H9 (cell line): Measurements from ENCODE around the gene DERA. TPM values are rescaled to one million over a fixed set of nuclear protein-coding genes. Genes with fewer than 3 reads are reported as not detected.

Experiments
- DNase-seq: peaks from one replicate; pipeline ENCODE4 v3.0.0-alpha.2; 2017
- H2AFZ ChIP-seq: one replicate; pipeline ENCODE4 v1.6.1; 2013; ENCODE audit warnings: mild to moderate bottlenecking, low read length, control low read depth, moderate library complexity
- H2AK5ac ChIP-seq: 2 replicates; pipeline ENCODE4 v1.6.1; 2013; ENCODE audit warnings: low read length, control low read depth, mixed read lengths; ENCODE audit not compliant: insufficient read length
- H2BK120ac ChIP-seq: one replicate; pipeline ENCODE4 v1.6.1; 2013; ENCODE audit warnings: low read depth, mild to moderate bottlenecking, low read length, control low read depth, inconsistent platforms; ENCODE audit not compliant: poor library complexity, severe bottlenecking
- H2BK12ac ChIP-seq: 2 replicates; pipeline ENCODE4 v1.6.1; 2013; ENCODE audit warnings: low read length, control low read depth, mixed read lengths, low read depth; ENCODE audit not compliant: insufficient read length
- H2BK15ac ChIP-seq: 2 replicates; pipeline ENCODE4 v1.6.1; 2013; ENCODE audit warnings: low read depth, low read length, control low read depth
- H2BK20ac ChIP-seq: one replicate; pipeline ENCODE4 v1.6.1; 2013; ENCODE audit warnings: low read depth, mild to moderate bottlenecking, low read length, control low read depth, inconsistent platforms; ENCODE audit not compliant: poor library complexity, severe bottlenecking
- H2BK5ac ChIP-seq: 2 replicates; pipeline ENCODE4 v1.6.1; 2013; ENCODE audit warnings: low read length, control low read depth, mixed read lengths; ENCODE audit not compliant: insufficient read length
- H3K14ac ChIP-seq: 2 replicates; pipeline ENCODE4 v1.6.1; 2013; ENCODE audit warnings: low read length, control low read depth; ENCODE audit not compliant: insufficient read depth
- H3K18ac ChIP-seq: 2 replicates; pipeline ENCODE4 v1.6.1; 2013; ENCODE audit warnings: low read depth, mild to moderate bottlenecking, mixed read lengths, low read length, control low read depth; ENCODE audit not compliant: insufficient read length
- H3K23ac ChIP-seq: 2 replicates; pipeline ENCODE4 v1.6.1; 2013; ENCODE audit warnings: low read length, control low read depth, mixed read lengths, low read depth; ENCODE audit not compliant: insufficient read length
- H3K23me2 ChIP-seq: 2 replicates; pipeline ENCODE4 v1.6.1; 2013; ENCODE audit warnings: low read depth, mild to moderate bottlenecking, mixed read lengths, low read length, control low read depth; ENCODE audit not compliant: insufficient read length, poor library complexity, severe bottlenecking
- H3K27ac ChIP-seq: 2 replicates; pipeline ENCODE4 v1.5.1; 2013; ENCODE audit warnings: low read length, control low read depth, mixed read lengths, low read depth; ENCODE audit not compliant: insufficient read length
- H3K27me3 ChIP-seq: 2 replicates; pipeline ENCODE4 v1.6.1; 2013; ENCODE audit warnings: low read length, control low read depth, inconsistent platforms; ENCODE audit not compliant: insufficient read depth
- H3K4ac ChIP-seq: 2 replicates; pipeline ENCODE4 v1.6.1; 2013; ENCODE audit warnings: low read depth, mild to moderate bottlenecking, control low read depth, inconsistent platforms, low read length, moderate library complexity
- H3K4me1 ChIP-seq: 2 replicates; pipeline ENCODE4 v1.6.1; 2013; ENCODE audit warnings: low read length, control low read depth, inconsistent platforms; ENCODE audit not compliant: insufficient read depth
- H3K4me2 ChIP-seq: 2 replicates; pipeline ENCODE4 v1.6.1; 2013; ENCODE audit warnings: low read length, control low read depth, mixed read lengths; ENCODE audit not compliant: insufficient read length, insufficient read depth
- H3K56ac ChIP-seq: 2 replicates; pipeline ENCODE4 v1.6.1; 2013; ENCODE audit warnings: low read depth, mild to moderate bottlenecking, mixed read lengths, low read length, control low read depth; ENCODE audit not compliant: insufficient read length
- H3K79me1 ChIP-seq: 2 replicates; pipeline ENCODE4 v1.6.1; 2013; ENCODE audit warnings: low read depth, mild to moderate bottlenecking, moderate library complexity, low read length, control low read depth, inconsistent platforms; ENCODE audit not compliant: insufficient read depth, poor library complexity, severe bottlenecking
- H3K79me2 ChIP-seq: 2 replicates; pipeline ENCODE4 v1.6.1; 2013; ENCODE audit warnings: low read length, control low read depth, inconsistent platforms; ENCODE audit not compliant: insufficient read depth
- H3K9ac ChIP-seq: 2 replicates; pipeline ENCODE4 v1.6.1; 2013; ENCODE audit warnings: low read length, control low read depth, mixed read lengths; ENCODE audit not compliant: insufficient read length; ENCODE audit errors: extremely low read depth
- H3K9me3 ChIP-seq: one replicate; pipeline ENCODE4 v1.6.1; 2013; ENCODE audit warnings: low read depth, low read length, inconsistent platforms; ENCODE audit not compliant: control insufficient read depth
- H3T11ph ChIP-seq: one replicate; pipeline ENCODE4 v1.6.1; 2013; ENCODE audit warnings: mild to moderate bottlenecking, low read length, control low read depth, inconsistent platforms
- H4K20me1 ChIP-seq: one replicate; pipeline ENCODE4 v1.6.1; 2013; ENCODE audit not compliant: control insufficient read depth, insufficient read length, insufficient read depth
- H4K5ac ChIP-seq: 2 replicates; pipeline ENCODE4 v1.6.1; 2013; ENCODE audit warnings: low read depth, mild to moderate bottlenecking, mixed read lengths, low read length, control low read depth; ENCODE audit not compliant: insufficient read length
- H4K8ac ChIP-seq: replicated peaks from 2 replicates; pipeline ENCODE4 v1.6.1; 2013; ENCODE audit warnings: low read length, control low read depth, mixed read lengths, low read depth; ENCODE audit not compliant: insufficient read length
- H4K91ac ChIP-seq: 2 replicates; pipeline ENCODE4 v1.6.1; 2013; ENCODE audit warnings: low read depth, mild to moderate bottlenecking, moderate library complexity, mixed read lengths, low read length, control low read depth; ENCODE audit not compliant: insufficient read length
- H3K27ac Mint-ChIP-seq, 3 experiments: 2 replicates in 2 of 3; 3 replicates in 1 of 3; pipeline ENCODE4 v1.8.0; 2020 to 2021; ENCODE audit warnings: mixed read lengths in 3 of 3, mild to moderate bottlenecking in 1 of 3, moderate library complexity in 1 of 3
- H3K27me3 Mint-ChIP-seq: 2 replicates; pipeline ENCODE4 v1.8.0; 2021; ENCODE audit warnings: low read depth, mild to moderate bottlenecking, moderate library complexity, mixed read lengths
- H3K36me3 Mint-ChIP-seq, 3 experiments: 2 replicates in 2 of 3; 3 replicates in 1 of 3; pipeline ENCODE4 v1.8.0; 2020 to 2021; ENCODE audit warnings: low read depth in 3 of 3, mixed read lengths in 3 of 3; ENCODE audit not compliant: insufficient read depth in 1 of 3
- H3K4me1 Mint-ChIP-seq, 2 experiments: 2 replicates each; pipeline ENCODE4 v1.8.0; 2020; ENCODE audit warnings: mixed read lengths in 2 of 2
- H3K4me3 Mint-ChIP-seq, 2 experiments: 2 replicates in 1 of 2; 3 replicates in 1 of 2; pipeline ENCODE4 v1.8.0; 2020 to 2021; ENCODE audit warnings: mild to moderate bottlenecking in 2 of 2, mixed read lengths in 2 of 2, moderate library complexity in 1 of 2
- H3K9me3 Mint-ChIP-seq, 2 experiments: 2 replicates in 1 of 2; 3 replicates in 1 of 2; pipeline ENCODE4 v1.8.0; 2020; ENCODE audit warnings: mild to moderate bottlenecking in 2 of 2, mixed read lengths in 2 of 2, moderate library complexity in 1 of 2
- CTCF ChIP-seq: fragments of 200-600 bp; sonication (generic); conservative IDR thresholded peaks from 3 replicates; pipeline ENCODE4 v1.8.0; 2021; ENCODE audit warnings: antibody characterized with exemption, mild to moderate bottlenecking
- WGBS: extraction: QIAGEN DNeasy Blood & Tissue Kit; methylation state at CpG from one replicate; pipeline ENCODE4 v1.1.7; 2013; ENCODE audit warnings: missing lambda C conversion rate, low lambda C conversion rate, mixed read lengths; ENCODE audit not compliant: insufficient read length; ENCODE audit errors: extremely low coverage; 5-methylcytosine and 5-hydroxymethylcytosine counted together
- total RNA-seq: library from RNA; stranded (reverse); gene quantifications from 2 replicates; pipeline ENCODE4 v1.2.1, GENCODE V29; 2021

The DERA gene
- total RNA-seq, 1 experiment from 2014 or later = 20.9 TPM

GRCh38 chr12:16063726-16064125 lies 152.6 kb downstream of the DERA start:
- no peak overlapping the region for H3K4ac ChIP-seq
- no peak overlapping the region for H3K14ac ChIP-seq
- no peaks in the 10 kb centered on the region for H3K27me3 ChIP-seq
- no peak overlapping the region for H3T11ph ChIP-seq
- no peak overlapping the region for H2BK120ac ChIP-seq
- no peak overlapping the region for H2AK5ac ChIP-seq
- no peak for TF ChIP-seq CTCF
- no peaks in the 10 kb centered on the region for H3K27me3 Mint-ChIP-seq
- H4K5ac ChIP-seq = no peak overlapping the region
- no peak overlapping the region for H2BK15ac ChIP-seq
- H2BK12ac ChIP-seq = no peak overlapping the region
- no peak overlapping the region for H2BK20ac ChIP-seq
- H3K18ac ChIP-seq = no peak overlapping the region
- H3K4me1 ChIP-seq = no peaks in the 10 kb centered on the region
- H4K8ac ChIP-seq = no peak overlapping the region
- no CpG with 5 or more reads among the region's 1 CpG for WGBS
- no peaks in the 10 kb centered on the region for H3K23me2 ChIP-seq
- no peak overlapping the region for H2BK5ac ChIP-seq
- no peaks in the 10 kb centered on the region for H4K20me1 ChIP-seq
- H3K56ac ChIP-seq = no peak overlapping the region
- no peak overlapping the region for H2AFZ ChIP-seq
- H3K27ac ChIP-seq = no peak overlapping the region
- no peaks in the 10 kb centered on the region for H3K79me2 ChIP-seq
- no peak overlapping the region for H3K4me2 ChIP-seq
- H3K23ac ChIP-seq = no peak overlapping the region
- no peaks in the 10 kb centered on the region for H3K9me3 Mint-ChIP-seq
- H3K4me3 Mint-ChIP-seq = no peak overlapping the region
- no peaks in the 10 kb centered on the region for H3K36me3 Mint-ChIP-seq
- no peaks in the 10 kb centered on the region for H3K9me3 ChIP-seq
- no peak overlapping the region for H4K91ac ChIP-seq
- H3K79me1 ChIP-seq = no peaks in the 10 kb centered on the region
- no peak overlapping the region for H3K9ac ChIP-seq
- H3K27ac Mint-ChIP-seq = no peak overlapping the region
- no peak for DNase-seq
- no peaks in the 10 kb centered on the region; a peak in 1 of 4 replicates for H3K4me1 Mint-ChIP-seq
